HG02885 (cell line): ENCODE measurements around the gene MTTP.

ENCODE experiments used
- ATAC-seq: cut with Tn5 transposase; IDR thresholded peaks from one replicate; pipeline ENCODE4 v1.9.1; 2021; ENCODE audit warnings: mild to moderate bottlenecking; ENCODE audit not compliant: unreplicated experiment, poor library complexity

The MTTP gene

GRCh38 chr4:99664716-99665115 lies 90.1 kb downstream of the MTTP start:
- no peak for ATAC-seq

DNA sequence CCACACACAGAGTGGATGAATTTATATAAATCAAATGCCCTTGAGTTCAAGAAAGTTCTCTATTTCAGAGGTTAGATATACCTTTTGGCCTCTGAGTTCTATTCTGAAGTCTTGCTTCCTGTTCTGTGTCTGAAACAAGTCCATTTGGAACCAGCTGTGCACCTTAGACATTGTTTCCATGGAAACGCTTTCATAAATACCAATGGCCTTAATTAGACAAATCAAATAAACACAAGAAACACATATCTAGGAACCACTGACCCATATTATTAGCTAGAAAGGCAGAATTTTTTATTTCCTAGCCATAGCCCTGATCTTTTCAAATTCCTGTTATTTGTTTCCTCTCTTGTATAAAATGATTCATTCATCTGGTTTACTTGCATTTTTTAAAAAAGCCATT lies 91.4 kb downstream of the MTTP start:
- no peak for ATAC-seq

- ATAC-seq = no peak
These were observed 93.8 kb downstream of the MTTP start for GRCh38 chr4:99668472-99668871.

DNA sequence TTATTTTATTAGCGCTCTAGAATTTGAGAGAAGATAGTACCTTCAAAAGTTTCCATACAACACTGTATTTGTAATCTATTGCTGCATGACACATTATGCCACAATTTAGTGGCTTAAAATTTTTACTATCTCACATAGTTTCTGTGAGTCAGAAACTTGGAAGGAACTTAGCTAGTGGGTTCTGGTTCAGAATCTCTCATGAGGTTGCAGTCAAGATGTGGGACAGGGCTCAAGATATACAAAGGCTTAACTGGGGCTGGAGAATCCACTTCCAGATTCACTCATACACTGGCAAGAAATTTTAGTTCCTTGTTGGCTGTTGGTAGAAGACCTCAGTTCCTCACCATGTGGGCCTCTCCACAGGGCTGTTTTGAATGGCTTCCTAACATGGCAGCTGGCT lies 94.5 kb downstream of the MTTP start:
- ATAC-seq = no peak

DNA sequence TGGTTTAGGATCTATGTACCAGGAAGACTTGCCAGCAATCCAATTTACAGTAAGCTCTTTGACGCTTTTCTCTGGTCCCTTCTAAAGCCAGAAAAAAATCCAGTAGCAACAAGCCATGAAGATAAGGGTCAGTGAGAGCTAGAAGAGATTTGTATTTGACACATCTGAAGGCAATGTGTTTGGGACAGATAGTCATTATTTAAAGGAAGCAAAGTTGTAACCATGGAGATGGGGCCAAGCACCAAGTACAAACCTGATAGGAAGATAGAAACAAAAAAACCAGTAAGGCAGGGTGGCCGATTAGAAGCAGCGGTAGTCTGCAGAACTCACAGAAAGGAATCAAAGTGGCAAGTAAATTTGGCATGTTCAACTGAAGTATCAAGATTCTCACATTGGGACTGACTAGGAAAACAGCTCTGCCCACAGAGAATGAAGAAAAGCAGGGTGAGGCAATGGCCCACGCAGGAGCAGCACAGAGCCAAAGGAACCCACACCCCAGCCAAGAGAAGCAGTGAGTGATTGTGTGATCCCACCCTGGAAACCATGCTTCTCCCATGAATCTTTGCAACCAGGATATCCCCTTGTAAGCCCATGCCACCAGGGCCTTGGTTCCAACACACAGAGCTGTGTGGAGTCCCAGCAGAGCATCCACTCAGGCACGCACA lies 95.9 kb downstream of the MTTP start:
- no peak for ATAC-seq
